A375 (cell line): ENCODE data around the gene LDLRAD1. TPM values are rescaled to one million over a fixed set of nuclear protein-coding genes. Genes with fewer than 3 reads are reported as not detected.

Experiments used
- total RNA-seq: library from RNA; depleted of rRNA; stranded (reverse); fragments of >200 nt; shearing (Covaris generic); gene quantifications from 2 replicates; pipeline ENCODE4 v1.2.3, GENCODE V29; 2014; rRNA removed

LDLRAD1 gene
- not detected in 2 replicates for total RNA-seq

GRCh38 chr1:54017979-54018378 is at the start of gene LDLRAD1:
LDLRAD1 (minus strand) TSS chr1:54018186; CDS start chr1:54018112, 74 bp downstream.

GRCh38 chr1:54052934-54053744 is 35.2 kb upstream of the LDLRAD1 start, which contains the start of the genes TCEANC2 and TMEM59:
TCEANC2 (plus strand) TSS chr1:54053608; CDS start chr1:54054423, 815 bp downstream.
TMEM59 (minus strand) TSS chr1:54053204; CDS start chr1:54053188, 16 bp downstream.

Other genes with a start within 250 kb of the LDLRAD1 start
- 28.2 and 30.3 TPM in 2 replicates for gene NDC1, start 179.9 kb downstream of the LDLRAD1 start, total RNA-seq
- gene YIPF1, start 128.4 kb downstream of the LDLRAD1 start, total RNA-seq = 12.6 and 13.6 TPM in 2 replicates
- not detected in 2 replicates for gene DIO1, start 124.0 kb downstream of the LDLRAD1 start, total RNA-seq
- gene IFT25, start 72.5 kb downstream of the LDLRAD1 start, total RNA-seq = 55.2 and 61.4 TPM in 2 replicates
- gene LRRC42, start 71.8 kb downstream of the LDLRAD1 start, total RNA-seq = 15.8 and 17.8 TPM in 2 replicates
- 104 and 150 TPM in 2 replicates for gene TMEM59, start 35.0 kb upstream of the LDLRAD1 start, total RNA-seq
- 4.6 and 5.1 TPM in 2 replicates for gene TCEANC2, start 35.4 kb upstream of the LDLRAD1 start, total RNA-seq
- gene CDCP2, start 134.8 kb upstream of the LDLRAD1 start, total RNA-seq = not detected in 2 replicates
- gene CYB5RL, start 181.8 kb upstream of the LDLRAD1 start, total RNA-seq = 3.0 TPM in 2 replicates
- 113 and 124 TPM in 2 replicates for gene MRPL37, start 182.0 kb upstream of the LDLRAD1 start, total RNA-seq